Breast epithelium (tissue), 4 donors: ENCODE measurements around the gene LEMD1. TPM values are rescaled to one million over a fixed set of nuclear protein-coding genes. Genes with fewer than 3 reads are reported as not detected.

Experiments
- DNase-seq, 2 donors: peaks; one replicate each; pipeline ENCODE4 v3.0.0-alpha.2; 2019; ENCODE audit warnings: low spot score in 2 of 2
- H3K27ac ChIP-seq, 2 donors: fragments of 200-600 bp; sonication (generic) in 1 of 2; one replicate each; pipeline ENCODE4 v1.5.1; 2016 to 2019; ENCODE audit warnings: mild to moderate bottlenecking in 1 of 2
- H3K27me3 ChIP-seq, 2 donors: fragments of 200-600 bp; sonication (generic) in 1 of 2; one replicate each; pipeline versions ENCODE4 v1.5.1 to v1.6.0; 2017 to 2019; ENCODE audit warnings: control low read depth in 1 of 2, mild to moderate bottlenecking in 1 of 2
- H3K36me3 ChIP-seq: fragments of 200-600 bp; one replicate; pipeline ENCODE4 v1.5.1; 2019
- H3K4me1 ChIP-seq, 2 donors: fragments of 200-600 bp; sonication (generic); one replicate each; pipeline ENCODE4 v1.5.1; 2016 to 2019; ENCODE audit warnings: control low read depth in 1 of 2
- H3K4me3 ChIP-seq, 3 donors: fragments of 200-600 bp; sonication (generic); 1 replicate in 2 of 3; 2 replicates in 1 of 3; pipeline ENCODE4 v1.5.1; 2016 to 2019; ENCODE audit warnings: mild to moderate bottlenecking in 3 of 3, moderate library complexity in 2 of 3
- H3K9me3 ChIP-seq, 2 donors: fragments of 200-600 bp; sonication (generic) in 1 of 2; one replicate each; pipeline ENCODE4 v1.5.1; 2016 to 2019; ENCODE audit warnings: control low read depth in 1 of 2
- CTCF ChIP-seq, 3 donors: fragments of 450-650 bp; IDR thresholded peaks; one replicate each; pipeline ENCODE4 v1.5.1; 2016 to 2017; ENCODE audit warnings: antibody characterized with exemption in 3 of 3, mild to moderate bottlenecking in 3 of 3, moderate library complexity in 3 of 3
- POLR2A ChIP-seq: fragments of 450-650 bp; IDR thresholded peaks from one replicate; pipeline ENCODE4 v1.6.1; 2016; ENCODE audit warnings: antibody characterized with exemption, mild to moderate bottlenecking, moderate library complexity
- POLR2AphosphoS5 ChIP-seq, 3 donors: sonication (generic); formaldehyde crosslinking; IDR thresholded peaks; one replicate each; pipeline ENCODE4 v1.6.1; 2017; ENCODE audit warnings: antibody characterized with exemption in 3 of 3
- intact Hi-C: fragments of 100-400 bp; cut with DNase I; formaldehyde crosslinking; loops from one replicate; pipeline ENCODE4 v1.15.1; 2023; ENCODE audit warnings: low total_unique reads
- total RNA-seq, 3 donors: library from RNA; depleted of rRNA; stranded (reverse); fragments of >200 nt; gene quantifications; one replicate each; pipeline ENCODE4 v1.1.0, GENCODE V29; 2016

The LEMD1 gene
- total RNA-seq, 3 donors from 2014 or later = 6.1 TPM; not detected in 2

GRCh38 chr1:205444300-205444930 lies 22.6 kb upstream of the LEMD1 start:
- Histone ChIP-seq H3K4me1 (peaks cover 0 to 7% of the 10 kb centered on the region in 2 donors), H3K4me3 (peak overlapping the region in 2 of 3 donors; percentile 45 to 58)

GRCh38 chr1:205443585-205444299 lies 21.9 kb upstream of the LEMD1 start:
- peak overlapping the region in 1 of 3 donors; percentile 45 for H3K4me3 ChIP-seq
- intact Hi-C loops = no loop called here
- TF ChIP-seq CTCF (IDR thresholded peaks at IDR 0.05) (no peak), POLR2A (no peak), POLR2AphosphoS5 (IDR thresholded peaks at IDR 0.05) (no peak)
- H3K27ac ChIP-seq = peak overlapping the region in 1 of 2 donors; percentile 77
- peaks cover 0 to 2% of the 10 kb centered on the region in 2 donors for H3K4me1 ChIP-seq
- no peaks in the 10 kb centered on the region for H3K36me3 ChIP-seq
- DNase-seq = no peak
- no peaks in the 10 kb centered on the region for H3K27me3 ChIP-seq
- H3K9me3 ChIP-seq = no peaks in the 10 kb centered on the region

More at GRCh38 chr1:205444300-205444930, 22.6 kb upstream of the LEMD1 start:
- Histone ChIP-seq H3K27me3 (no peaks in the 10 kb centered on the region), H3K36me3 (no peaks in the 10 kb centered on the region), H3K27ac (peak overlapping the region; percentile 77 to 89), H3K9me3 (no peaks in the 10 kb centered on the region)
- no peak for DNase-seq
- TF ChIP-seq CTCF (IDR thresholded peaks at IDR 0.05) = peak in 1 of 3 donors; percentile 19
- TF ChIP-seq POLR2AphosphoS5 (IDR thresholded peaks at IDR 0.05) = no peak
- TF ChIP-seq POLR2A = no peak
- intact Hi-C loops = no loop called here

- DNase-seq = no peak
- intact Hi-C loops = no loop called here
These were observed 20.3 kb upstream of the LEMD1 start for GRCh38 chr1:205442051-205442725.

GRCh38 chr1:205441716-205442050 lies 19.8 kb upstream of the LEMD1 start:
- no peak for DNase-seq
- H3K9me3 ChIP-seq = no peaks in the 10 kb centered on the region
- no peaks in the 10 kb centered on the region for H3K27me3 ChIP-seq
- no peak overlapping the region for H3K4me3 ChIP-seq
- intact Hi-C loops = no loop called here
- H3K27ac ChIP-seq = peak overlapping the region; percentile 89
- H3K36me3 ChIP-seq = no peaks in the 10 kb centered on the region
- H3K4me1 ChIP-seq = peaks cover 0 to 9% of the 10 kb centered on the region in 2 donors
- TF ChIP-seq POLR2AphosphoS5 (IDR thresholded peaks at IDR 0.05) (no peak), CTCF (IDR thresholded peaks at IDR 0.05) (no peak), POLR2A (no peak)

More at GRCh38 chr1:205442051-205442725, 20.3 kb upstream of the LEMD1 start:
- no peaks in the 10 kb centered on the region for H3K9me3 ChIP-seq
- no peak for TF ChIP-seq POLR2AphosphoS5 (IDR thresholded peaks at IDR 0.05)
- no peak for TF ChIP-seq CTCF (IDR thresholded peaks at IDR 0.05)
- TF ChIP-seq POLR2A = no peak
- H3K4me1 ChIP-seq = peaks cover 0 to 9% of the 10 kb centered on the region in 2 donors
- H3K27me3 ChIP-seq = no peaks in the 10 kb centered on the region
- no peak overlapping the region for H3K4me3 ChIP-seq
- peak overlapping the region; percentile 89 for H3K27ac ChIP-seq
- H3K36me3 ChIP-seq = no peaks in the 10 kb centered on the region

- Histone ChIP-seq H3K27me3 (no peaks in the 10 kb centered on the region), H3K4me3 (peak overlapping the region in 1 of 3 donors; percentile 31), H3K27ac (peak overlapping the region; percentile 89), H3K4me1 (peaks cover 0 to 9% of the 10 kb centered on the region in 2 donors), H3K36me3 (no peaks in the 10 kb centered on the region), H3K9me3 (no peaks in the 10 kb centered on the region)
- intact Hi-C loops = no loop called here
- DNase-seq = no peak
- TF ChIP-seq POLR2AphosphoS5 (IDR thresholded peaks at IDR 0.05) = no peak
- TF ChIP-seq CTCF (IDR thresholded peaks at IDR 0.05) = no peak
- no peak for TF ChIP-seq POLR2A
These were observed 19.4 kb upstream of the LEMD1 start for GRCh38 chr1:205441318-205441633.
